Stomach (tissue), 9 donors: ENCODE measurements around the gene P3R3URF. TPM values are rescaled to one million over a fixed set of nuclear protein-coding genes. Genes with fewer than 3 reads are reported as not detected.

Experiments
- DNase-seq, 2 donors: peaks; one replicate each; pipeline versions ENCODE4 v3.0.0 to v3.0.0-alpha.2; 2013 to 2019
- H3K27ac ChIP-seq, 5 donors: fragments of 200-600 bp in 4 of 5; sonication (generic) in 4 of 5; one replicate each; pipeline ENCODE4 v1.5.1; 2013 to 2019; ENCODE audit warnings: mild to moderate bottlenecking in 1 of 5, moderate library complexity in 1 of 5
- H3K27me3 ChIP-seq, 3 donors: fragments of 200-600 bp; sonication (generic); one replicate each; pipeline ENCODE4 v1.5.1; 2017 to 2019; ENCODE audit warnings: mixed run types in 1 of 3
- H3K36me3 ChIP-seq, 4 donors: fragments of 200-600 bp; sonication (generic); 1 replicate in 3 of 4; 2 replicates in 1 of 4; pipeline ENCODE4 v1.5.1; 2016 to 2019
- H3K4me1 ChIP-seq, 4 donors: fragments of 200-600 bp; sonication (generic); one replicate each; pipeline ENCODE4 v1.5.1; 2016 to 2019
- H3K4me3 ChIP-seq, 4 donors: fragments of 200-600 bp; sonication (generic) in 3 of 4; one replicate each; pipeline ENCODE4 v1.5.1; 2016 to 2019; ENCODE audit warnings: mild to moderate bottlenecking in 1 of 4
- H3K9me3 ChIP-seq, 4 donors: fragments of 200-600 bp; sonication (generic); one replicate each; pipeline ENCODE4 v1.5.1; 2016 to 2019
- EP300 ChIP-seq: sonication (generic); formaldehyde crosslinking; IDR thresholded peaks from one replicate; pipeline ENCODE4 v1.6.1; 2017; ENCODE audit warnings: antibody characterized with exemption
- POLR2A ChIP-seq, 4 donors: fragments of 450-650 bp; IDR thresholded peaks; one replicate each; pipeline ENCODE4 v1.6.1; 2016; ENCODE audit warnings: antibody characterized with exemption in 4 of 4, control low read depth in 2 of 4, mild to moderate bottlenecking in 1 of 4, moderate library complexity in 1 of 4
- POLR2AphosphoS5 ChIP-seq, 3 donors: sonication (generic); formaldehyde crosslinking; IDR thresholded peaks; one replicate each; pipeline ENCODE4 v1.6.1; 2016; ENCODE audit warnings: antibody characterized with exemption in 3 of 3
- WGBS, 5 donors: extraction: QIAGEN DNeasy Blood & Tissue Kit in 3 of 5; methylation state at CpG; one replicate each; pipeline versions ENCODE4 v1.1.5 to v1.1.7; 2013 to 2018; 5-methylcytosine and 5-hydroxymethylcytosine counted together
- intact Hi-C: fragments of 100-400 bp; cut with DNase I; formaldehyde crosslinking; loops from one replicate; pipeline ENCODE4 v1.15.1; 2023; ENCODE audit warnings: low total_unique reads
- polyA plus RNA-seq, 3 donors: library from polyadenylated mRNA; stranded (reverse); fragments of 200-250 nt; gene quantifications; one replicate each; pipeline ENCODE4 v1.2.3, GENCODE V29; 2013
- total RNA-seq, 5 donors: library from RNA; depleted of rRNA; stranded (reverse); fragments of >200 nt; gene quantifications; one replicate each; pipeline versions ENCODE4 v1.1.0 to v1.2.3, GENCODE V29; 2014 to 2016
- TF ChIP-seq, protein P1 (sequence below), 7 experiments: fragments of 450-650 bp in 4 of 7; fragments of 200-600 bp in 3 of 7; sonication (generic) in 3 of 7; IDR thresholded peaks; one replicate each; pipeline ENCODE4 v1.5.1; 2016 to 2019; ENCODE audit warnings: antibody characterized with exemption in 7 of 7, control low read depth in 2 of 7, mild to moderate bottlenecking in 1 of 7
- donor health status: healthy with polysubstance abuse.
- donor health status: Bipolar disorder and iron deficiency.
- donor health status: healthy.

The P3R3URF gene
- total and polyA plus RNA-seq, 8 donors: not detected

DNA sequence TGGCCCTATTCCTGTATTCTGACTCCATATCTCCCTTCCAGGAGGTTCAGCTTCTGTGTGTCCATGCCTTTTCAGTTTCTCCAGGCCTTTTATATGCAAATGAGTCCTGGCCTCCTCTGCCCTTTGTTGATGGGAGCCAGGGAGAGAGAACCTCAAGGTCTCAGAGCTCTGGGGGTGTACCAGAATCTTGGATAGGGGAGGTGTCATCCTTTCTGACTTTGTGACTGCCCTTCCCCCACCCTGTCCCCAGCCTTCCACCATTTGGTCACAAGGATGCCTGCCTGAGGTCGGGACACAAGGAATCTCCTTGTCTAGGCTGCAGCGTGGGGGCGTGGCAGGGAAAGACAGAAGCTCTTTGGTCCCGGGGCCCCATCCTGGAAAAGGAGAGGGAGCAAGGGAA, 45.5 kb upstream of the P3R3URF start:
- no peaks in the 10 kb centered on the region for H3K27me3 ChIP-seq
- no peaks in the 10 kb centered on the region for H3K9me3 ChIP-seq
- intact Hi-C loops: no loop called here
- no peak for TF ChIP-seq POLR2AphosphoS5 (IDR thresholded peaks at IDR 0.05)
- TF ChIP-seq, protein P1, sequence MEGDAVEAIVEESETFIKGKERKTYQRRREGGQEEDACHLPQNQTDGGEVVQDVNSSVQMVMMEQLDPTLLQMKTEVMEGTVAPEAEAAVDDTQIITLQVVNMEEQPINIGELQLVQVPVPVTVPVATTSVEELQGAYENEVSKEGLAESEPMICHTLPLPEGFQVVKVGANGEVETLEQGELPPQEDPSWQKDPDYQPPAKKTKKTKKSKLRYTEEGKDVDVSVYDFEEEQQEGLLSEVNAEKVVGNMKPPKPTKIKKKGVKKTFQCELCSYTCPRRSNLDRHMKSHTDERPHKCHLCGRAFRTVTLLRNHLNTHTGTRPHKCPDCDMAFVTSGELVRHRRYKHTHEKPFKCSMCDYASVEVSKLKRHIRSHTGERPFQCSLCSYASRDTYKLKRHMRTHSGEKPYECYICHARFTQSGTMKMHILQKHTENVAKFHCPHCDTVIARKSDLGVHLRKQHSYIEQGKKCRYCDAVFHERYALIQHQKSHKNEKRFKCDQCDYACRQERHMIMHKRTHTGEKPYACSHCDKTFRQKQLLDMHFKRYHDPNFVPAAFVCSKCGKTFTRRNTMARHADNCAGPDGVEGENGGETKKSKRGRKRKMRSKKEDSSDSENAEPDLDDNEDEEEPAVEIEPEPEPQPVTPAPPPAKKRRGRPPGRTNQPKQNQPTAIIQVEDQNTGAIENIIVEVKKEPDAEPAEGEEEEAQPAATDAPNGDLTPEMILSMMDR (IDR thresholded peaks at IDR 0.05): no peak
- TF ChIP-seq POLR2A (IDR thresholded peaks at IDR 0.05): no peak
- TF ChIP-seq EP300: no peak
- H3K4me3 ChIP-seq: no peak overlapping the region
- H3K4me1 ChIP-seq: peaks cover 0 to 10% (median 5%) of the 10 kb centered on the region in 4 donors
- WGBS, 5 donors: 41 to 58% (median 45%) methylated on average over 4 of the region's 4 CpGs
- DNase-seq: peak in 1 of 2 donors; percentile 36
- H3K36me3 ChIP-seq: peaks cover 0 to 10% (median 3%) of the 10 kb centered on the region in 4 donors
- no peak overlapping the region for H3K27ac ChIP-seq

DNA sequence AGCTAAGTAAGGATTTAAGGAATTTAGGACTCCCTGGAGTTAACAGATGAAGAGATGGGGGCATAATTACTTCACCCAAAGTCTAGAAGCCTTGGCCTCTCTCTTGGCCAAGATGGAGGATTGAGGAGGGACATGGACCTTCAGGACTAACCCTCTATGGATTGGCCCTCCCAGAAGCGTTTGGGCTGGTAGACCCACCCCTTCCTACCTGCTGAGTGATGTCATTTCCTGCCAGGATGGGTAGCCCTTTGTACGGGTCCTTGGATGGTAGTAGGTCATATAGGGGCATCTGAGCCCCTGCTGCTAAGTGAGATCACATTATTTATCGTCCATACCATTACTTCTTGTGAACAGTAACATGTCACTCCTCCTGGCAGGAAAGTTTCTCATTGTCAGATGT, 44.5 kb upstream of the P3R3URF start:
- TF ChIP-seq, protein P1 (IDR thresholded peaks at IDR 0.05): no peak
- TF ChIP-seq EP300 (no peak), POLR2AphosphoS5 (IDR thresholded peaks at IDR 0.05) (no peak), POLR2A (IDR thresholded peaks at IDR 0.05) (no peak)
- H3K36me3 ChIP-seq: peaks cover 0 to 10% (median 3%) of the 10 kb centered on the region in 4 donors
- H3K4me3 ChIP-seq: no peak overlapping the region
- no peak for DNase-seq
- H3K4me1 ChIP-seq: peaks cover 0 to 10% (median 5%) of the 10 kb centered on the region in 4 donors
- intact Hi-C loops: no loop called here
- H3K9me3 ChIP-seq: no peaks in the 10 kb centered on the region
- H3K27ac ChIP-seq: no peak overlapping the region
- 71 to 90% (median 77%) methylated on average over 3 of the region's 3 CpGs for WGBS, 5 donors
- H3K27me3 ChIP-seq: no peaks in the 10 kb centered on the region

DNA sequence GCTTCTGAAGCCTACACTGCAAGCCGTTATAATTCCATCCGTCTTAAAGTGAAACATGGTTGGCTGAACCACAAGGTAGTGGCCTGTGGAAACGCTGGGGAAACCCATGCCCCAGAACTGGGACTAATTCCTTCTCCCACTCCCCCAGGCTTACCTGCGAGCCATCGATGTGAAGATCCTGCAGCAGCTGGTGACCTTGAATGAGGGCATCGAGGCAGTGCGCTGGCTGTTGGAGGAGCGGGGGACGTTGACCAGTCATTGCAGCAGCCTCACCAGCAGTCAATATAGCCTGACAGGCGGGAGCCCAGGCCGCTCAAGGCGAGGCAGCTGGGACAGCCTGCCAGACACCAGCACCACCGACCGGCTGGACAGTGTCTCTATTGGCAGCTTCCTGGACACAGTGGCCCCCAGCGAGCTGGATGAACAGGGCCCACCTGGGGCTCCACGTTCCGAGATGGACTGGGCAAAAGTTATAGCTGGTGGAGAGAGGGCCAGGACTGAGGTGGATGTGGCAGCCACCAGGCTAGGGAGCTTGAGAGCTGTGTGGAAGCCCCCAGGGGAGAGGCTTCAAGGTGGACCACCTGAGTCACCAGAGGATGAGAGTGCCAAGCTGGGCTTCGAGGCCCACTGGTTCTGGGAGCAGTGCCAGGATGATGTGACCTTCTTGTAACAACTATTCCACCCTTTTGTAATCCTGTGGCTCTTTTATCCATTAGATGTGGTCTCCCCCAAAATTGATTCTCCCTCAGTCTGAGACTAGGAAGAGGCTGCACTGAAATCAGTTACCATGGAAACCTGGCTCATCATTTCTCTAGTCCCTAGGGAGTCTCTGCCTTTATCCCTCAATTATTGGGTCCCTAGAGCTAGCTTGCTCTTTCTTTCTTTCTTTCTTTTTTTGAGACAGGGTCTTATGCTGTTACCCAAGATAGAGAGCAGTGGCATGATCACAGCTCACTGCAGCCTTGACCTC, 43.5 kb upstream of the P3R3URF start:
- H3K4me3 ChIP-seq: no peak overlapping the region
- no peaks in the 10 kb centered on the region for H3K27me3 ChIP-seq
- TF ChIP-seq, protein P1 (IDR thresholded peaks at IDR 0.05): no peak
- TF ChIP-seq EP300: no peak
- no peak for TF ChIP-seq POLR2AphosphoS5 (IDR thresholded peaks at IDR 0.05)
- no peak for TF ChIP-seq POLR2A (IDR thresholded peaks at IDR 0.05)
- DNase-seq: no peak
- no peak overlapping the region for H3K27ac ChIP-seq
- WGBS, 5 donors: 71 to 88% (median 81%) methylated on average over 11 to 18 of the region's 18 CpGs
- intact Hi-C loops: no loop called here
- H3K36me3 ChIP-seq: peaks cover 0 to 10% (median 3%) of the 10 kb centered on the region in 4 donors
- H3K4me1 ChIP-seq: peaks cover 0 to 10% (median 5%) of the 10 kb centered on the region in 4 donors
- H3K9me3 ChIP-seq: no peaks in the 10 kb centered on the region

DNA sequence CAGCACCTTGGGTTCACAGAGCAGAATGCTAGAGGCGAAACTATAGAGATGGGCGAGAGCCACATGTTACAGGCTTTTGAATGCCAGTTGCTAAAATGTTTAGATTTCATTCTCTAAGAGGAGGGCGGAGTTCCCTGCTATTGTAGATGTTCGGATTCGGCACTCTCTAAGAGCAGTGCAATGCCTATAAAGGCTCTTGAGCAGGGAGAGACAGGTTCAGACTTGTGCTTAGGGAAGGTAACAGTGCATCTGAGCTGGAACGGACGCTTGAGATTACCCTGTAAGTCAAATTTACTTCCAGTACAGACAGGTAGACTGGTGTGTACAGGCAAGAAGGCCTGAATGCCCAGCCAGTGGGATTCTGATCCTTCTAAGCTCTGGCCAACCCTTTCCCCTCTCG, 42.2 kb upstream of the P3R3URF start:
- peaks cover 0 to 10% (median 3%) of the 10 kb centered on the region in 4 donors for H3K36me3 ChIP-seq
- no peak for DNase-seq
- H3K4me3 ChIP-seq: no peak overlapping the region
- WGBS, 5 donors: 68 to 86% (median 74%) methylated on average over 8 of the region's 8 CpGs
- H3K9me3 ChIP-seq: no peaks in the 10 kb centered on the region
- no peak overlapping the region for H3K27ac ChIP-seq
- TF ChIP-seq POLR2AphosphoS5 (IDR thresholded peaks at IDR 0.05) (no peak), POLR2A (IDR thresholded peaks at IDR 0.05) (no peak), EP300 (no peak)
- TF ChIP-seq, protein P1 (IDR thresholded peaks at IDR 0.05): no peak
- no peaks in the 10 kb centered on the region for H3K27me3 ChIP-seq
- H3K4me1 ChIP-seq: peaks cover 0 to 5% (median 2%) of the 10 kb centered on the region in 4 donors
- intact Hi-C loops: no loop called here
